ENCODE data around the gene JUNB.

JUNB gene

GRCh38 chr19:12777217-12778016, 13.9 kb upstream of the JUNB start:
- peak overlapping the region; percentile 56 for H3K9ac ChIP-seq
- H3K4me3 ChIP-seq (ENCODE audit: low read depth, low read length), result peak overlapping the region; percentile 79
- peak overlapping the region; percentile 90 for H3K27ac ChIP-seq
- peak overlapping the region; percentile 92 for H2AFZ ChIP-seq
- TF ChIP-seq, protein P1, sequence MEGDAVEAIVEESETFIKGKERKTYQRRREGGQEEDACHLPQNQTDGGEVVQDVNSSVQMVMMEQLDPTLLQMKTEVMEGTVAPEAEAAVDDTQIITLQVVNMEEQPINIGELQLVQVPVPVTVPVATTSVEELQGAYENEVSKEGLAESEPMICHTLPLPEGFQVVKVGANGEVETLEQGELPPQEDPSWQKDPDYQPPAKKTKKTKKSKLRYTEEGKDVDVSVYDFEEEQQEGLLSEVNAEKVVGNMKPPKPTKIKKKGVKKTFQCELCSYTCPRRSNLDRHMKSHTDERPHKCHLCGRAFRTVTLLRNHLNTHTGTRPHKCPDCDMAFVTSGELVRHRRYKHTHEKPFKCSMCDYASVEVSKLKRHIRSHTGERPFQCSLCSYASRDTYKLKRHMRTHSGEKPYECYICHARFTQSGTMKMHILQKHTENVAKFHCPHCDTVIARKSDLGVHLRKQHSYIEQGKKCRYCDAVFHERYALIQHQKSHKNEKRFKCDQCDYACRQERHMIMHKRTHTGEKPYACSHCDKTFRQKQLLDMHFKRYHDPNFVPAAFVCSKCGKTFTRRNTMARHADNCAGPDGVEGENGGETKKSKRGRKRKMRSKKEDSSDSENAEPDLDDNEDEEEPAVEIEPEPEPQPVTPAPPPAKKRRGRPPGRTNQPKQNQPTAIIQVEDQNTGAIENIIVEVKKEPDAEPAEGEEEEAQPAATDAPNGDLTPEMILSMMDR (IDR thresholded peaks at IDR 0.05), result peak; percentile 98
- no peaks in the 10 kb centered on the region for H3K9me3 ChIP-seq (ENCODE audit: control insufficient read depth, low read length)
- peaks cover 23% of the 10 kb centered on the region for H3K4me1 ChIP-seq
- no peaks in the 10 kb centered on the region for H3K27me3 ChIP-seq (ENCODE audit: control insufficient read depth, insufficient read depth, low read length)
- no peaks in the 10 kb centered on the region for H3K36me3 ChIP-seq (ENCODE audit: control insufficient read depth, insufficient read depth, low read length)
- peak overlapping the region; percentile 97 for H3K4me2 ChIP-seq (ENCODE audit: low read length)
- H3K79me2 ChIP-seq, result no peaks in the 10 kb centered on the region

GRCh38 chr19:12778017-12778904, 13.0 kb upstream of the JUNB start:
- Histone ChIP-seq H3K4me2 (ENCODE audit: low read length) (peak overlapping the region; percentile 97), H3K27ac (peak overlapping the region; percentile 90), H3K9ac (peak overlapping the region; percentile 56), H3K79me2 (no peaks in the 10 kb centered on the region), H2AFZ (peak overlapping the region; percentile 92), H3K9me3 (ENCODE audit: control insufficient read depth, low read length) (no peaks in the 10 kb centered on the region), H3K36me3 (ENCODE audit: control insufficient read depth, insufficient read depth, low read length) (no peaks in the 10 kb centered on the region), H3K4me3 (ENCODE audit: low read depth, low read length) (peak overlapping the region; percentile 79), H3K4me1 (peaks cover 26% of the 10 kb centered on the region), H3K27me3 (ENCODE audit: control insufficient read depth, insufficient read depth, low read length) (no peaks in the 10 kb centered on the region)
- TF ChIP-seq, protein P1 (IDR thresholded peaks at IDR 0.05), result no peak

DNA sequence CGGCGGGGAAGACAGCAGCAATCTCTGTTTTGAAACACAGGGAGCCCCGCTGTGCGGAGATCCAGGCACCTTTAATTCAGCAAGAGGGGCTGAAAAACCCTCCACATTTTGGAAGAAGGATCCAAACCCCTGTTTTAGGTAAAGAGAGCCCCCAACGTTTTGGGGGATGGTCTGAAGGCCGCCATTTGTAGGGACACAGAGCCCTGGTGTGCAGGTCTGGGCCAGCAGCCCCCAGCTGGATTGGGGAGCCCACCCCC, 12.5 kb upstream of the JUNB start:
- peak overlapping the region; percentile 90 for H3K27ac ChIP-seq
- no peaks in the 10 kb centered on the region for H3K9me3 ChIP-seq (ENCODE audit: control insufficient read depth, low read length)
- peak overlapping the region; percentile 79 for H3K4me3 ChIP-seq (ENCODE audit: low read depth, low read length)
- H3K9ac ChIP-seq, result peak overlapping the region; percentile 56
- no peaks in the 10 kb centered on the region for H3K27me3 ChIP-seq (ENCODE audit: control insufficient read depth, insufficient read depth, low read length)
- H3K4me2 ChIP-seq (ENCODE audit: low read length), result peak overlapping the region; percentile 97
- H2AFZ ChIP-seq, result peak overlapping the region; percentile 92
- peaks cover 32% of the 10 kb centered on the region for H3K4me1 ChIP-seq
- TF ChIP-seq, protein P1 (IDR thresholded peaks at IDR 0.05), result no peak
- H3K36me3 ChIP-seq (ENCODE audit: control insufficient read depth, insufficient read depth, low read length), result no peaks in the 10 kb centered on the region
- H3K79me2 ChIP-seq, result no peaks in the 10 kb centered on the region

GRCh38 chr19:12779162-12779993, 11.9 kb upstream of the JUNB start:
- Histone ChIP-seq H3K4me3 (ENCODE audit: low read depth, low read length) (no peak overlapping the region), H3K4me1 (peaks cover 35% of the 10 kb centered on the region), H3K4me2 (ENCODE audit: low read length) (peak overlapping the region; percentile 97), H2AFZ (peak overlapping the region; percentile 92), H3K9me3 (ENCODE audit: control insufficient read depth, low read length) (no peaks in the 10 kb centered on the region), H3K79me2 (no peaks in the 10 kb centered on the region), H3K27ac (peak overlapping the region; percentile 90), H3K27me3 (ENCODE audit: control insufficient read depth, insufficient read depth, low read length) (no peaks in the 10 kb centered on the region), H3K9ac (no peak overlapping the region), H3K36me3 (ENCODE audit: control insufficient read depth, insufficient read depth, low read length) (no peaks in the 10 kb centered on the region)
- TF ChIP-seq, protein P1 (IDR thresholded peaks at IDR 0.05), result no peak
